HG02981 (cell line): ENCODE measurements around the gene ISG20L2.

Experiments
- ATAC-seq: cut with Tn5 transposase; IDR thresholded peaks from one replicate; pipeline ENCODE4 v1.9.1; 2021; ENCODE audit warnings: mild to moderate bottlenecking, moderate library complexity; ENCODE audit not compliant: unreplicated experiment

ISG20L2 gene

DNA sequence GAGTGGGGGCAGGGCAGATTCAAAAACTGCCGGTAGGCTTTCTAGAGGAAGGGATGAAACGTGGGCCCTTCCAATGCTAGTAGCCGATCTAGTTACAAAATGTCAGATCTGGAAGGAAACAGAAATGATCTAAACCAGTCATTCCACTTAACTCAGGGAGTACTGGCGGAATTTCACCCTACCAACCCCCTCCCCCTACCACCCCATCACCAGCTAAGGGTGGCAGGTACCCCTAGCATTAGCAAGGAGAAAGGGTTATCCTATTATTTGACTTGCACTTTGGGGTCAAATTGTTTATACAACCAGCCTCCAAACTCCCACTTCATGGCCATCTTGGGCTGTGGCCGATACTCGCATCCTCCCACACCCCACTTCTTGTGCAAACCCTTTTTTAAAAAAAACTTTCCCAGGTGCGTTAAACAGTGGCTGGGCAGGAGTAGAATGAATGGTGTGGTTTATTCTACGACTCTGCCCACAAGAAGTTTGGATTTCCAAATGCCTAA, 13.0 kb upstream of the ISG20L2 start:
- ATAC-seq, result no peak

DNA sequence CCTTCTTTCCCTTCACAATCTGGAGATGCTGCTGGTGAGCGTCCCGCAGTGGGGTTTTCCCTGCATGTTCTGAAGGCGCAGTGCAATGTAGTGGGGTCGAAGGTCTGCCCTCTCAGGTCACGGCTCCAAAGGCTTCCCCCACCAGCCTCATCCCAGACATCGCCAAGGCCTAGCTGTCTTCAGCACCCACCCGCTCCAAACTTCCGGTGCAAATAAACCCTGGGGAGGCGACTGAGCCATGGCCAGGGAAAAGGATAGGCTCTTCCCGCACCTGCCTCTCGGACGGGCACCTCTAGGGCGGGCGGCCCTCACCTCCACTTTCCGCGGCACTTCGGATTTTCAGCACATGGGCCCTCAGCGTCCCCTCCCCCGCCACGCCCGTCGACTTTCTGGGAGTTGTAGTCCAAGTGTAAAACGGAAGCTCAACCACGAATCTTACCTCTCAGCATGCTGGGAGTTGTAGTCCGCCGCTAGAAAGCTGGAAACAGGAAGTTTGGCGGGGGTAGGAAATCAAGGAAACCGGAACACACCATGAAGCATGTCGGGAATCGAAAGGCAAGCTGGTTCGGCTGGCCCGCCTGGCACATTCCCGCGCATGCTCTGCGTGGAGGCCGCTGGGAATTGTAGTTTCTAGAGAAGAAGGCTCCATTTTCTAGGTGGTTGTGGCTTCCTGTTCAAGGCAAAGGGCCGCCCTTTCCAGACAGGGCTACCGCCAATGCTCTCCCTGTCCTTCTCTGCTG, 12.3 kb upstream of the ISG20L2 start, which contains the start of gene MRPL24:
Gene MRPL24, minus strand, starts transcription at position 348 of the 740 bp plus-strand sequence. CDS start 2,384 bp downstream, outside the sequence.
- ATAC-seq, result peak; percentile 77

DNA sequence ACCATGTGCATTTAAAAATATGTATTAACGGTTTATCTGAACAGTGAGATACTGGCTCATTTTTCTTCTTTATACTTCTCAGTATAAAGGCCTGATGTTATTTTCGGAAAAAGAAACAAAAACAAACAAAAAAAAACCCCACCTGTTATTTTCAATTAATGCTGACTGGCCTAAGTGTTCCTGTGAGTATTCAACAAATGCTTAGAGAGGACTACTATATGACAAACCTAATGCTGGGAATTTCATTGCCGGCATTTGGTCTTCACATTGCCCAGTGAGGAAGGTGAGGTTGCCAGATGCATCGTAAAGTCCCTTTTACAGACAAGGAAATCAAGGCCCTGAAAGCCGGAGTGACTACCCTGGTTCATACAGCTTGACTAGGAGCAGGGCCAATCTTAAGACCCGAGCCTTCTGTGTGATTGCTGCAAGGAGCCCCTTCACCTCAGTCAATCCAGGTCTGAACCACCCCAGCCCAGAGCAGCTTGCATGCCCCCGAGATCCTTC, 11.7 kb upstream of the ISG20L2 start:
- ATAC-seq, result peak; percentile 3

DNA sequence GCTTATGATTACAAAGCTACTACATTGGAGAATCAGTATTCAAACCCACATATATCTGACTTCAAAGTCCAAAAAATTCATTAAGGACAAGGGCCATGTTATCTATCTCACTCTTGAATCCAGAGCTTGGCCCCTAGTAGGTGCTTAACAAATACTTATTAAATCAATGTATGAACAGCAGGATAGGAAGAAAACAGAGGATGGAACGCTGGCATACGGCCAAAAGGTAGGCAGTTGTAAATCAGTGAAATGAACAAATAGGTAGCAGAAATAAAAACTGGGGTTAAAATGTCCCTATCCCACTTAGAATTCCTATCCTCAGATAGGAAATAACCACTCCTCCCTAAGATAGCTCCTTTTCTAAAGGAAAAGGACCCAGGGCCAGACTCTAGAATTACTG, 10.3 kb upstream of the ISG20L2 start:
- ATAC-seq, result no peak

DNA sequence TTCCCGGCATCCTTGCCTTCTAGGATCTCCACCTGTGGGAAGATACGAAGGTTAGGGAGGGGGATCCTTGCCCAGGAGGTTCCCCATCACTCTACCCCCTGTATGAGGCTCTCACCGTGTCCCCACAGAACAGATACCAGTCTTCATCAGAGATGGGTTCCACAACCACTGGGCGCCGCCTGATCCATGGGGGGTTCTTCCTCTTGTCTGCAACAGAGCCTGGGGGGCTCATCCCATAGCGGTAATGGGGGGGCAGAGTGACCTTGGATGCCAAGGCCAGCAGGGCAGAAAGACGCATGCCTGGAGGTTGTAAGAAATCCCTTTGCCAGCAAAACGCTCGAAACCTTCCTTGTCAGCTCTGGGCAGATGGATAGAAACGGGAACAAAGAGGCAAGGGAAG, 9.8 kb upstream of the ISG20L2 start:
- ATAC-seq, result no peak

DNA sequence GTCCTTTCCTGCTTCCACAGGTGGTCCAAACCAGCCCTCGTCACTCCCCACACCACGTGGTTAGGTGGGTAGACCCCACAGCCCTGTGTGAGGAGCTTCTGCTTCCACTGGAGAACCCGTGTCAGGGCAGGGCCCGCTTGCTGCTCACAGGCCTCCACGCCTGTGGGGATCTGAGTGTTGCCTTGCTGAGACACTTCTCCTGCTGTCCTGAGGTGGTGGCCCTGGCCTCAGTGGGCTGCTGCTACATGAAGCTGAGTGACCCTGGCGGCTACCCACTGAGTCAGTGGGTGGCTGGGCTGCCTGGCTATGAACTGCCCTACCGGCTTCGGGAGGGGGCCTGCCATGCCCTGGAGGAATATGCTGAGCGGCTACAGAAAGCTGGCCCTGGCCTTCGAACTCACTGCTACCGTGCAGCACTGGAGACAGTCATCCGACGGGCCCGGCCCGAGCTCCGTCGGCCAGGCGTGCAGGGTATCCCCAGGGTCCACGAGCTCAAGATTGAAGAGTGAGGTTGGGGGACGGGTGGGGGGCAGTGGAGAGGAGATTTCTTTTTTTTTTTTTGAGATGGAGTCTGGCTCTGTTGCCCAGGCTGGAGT, 5.5 kb upstream of the ISG20L2 start:
- ATAC-seq, result no peak

DNA sequence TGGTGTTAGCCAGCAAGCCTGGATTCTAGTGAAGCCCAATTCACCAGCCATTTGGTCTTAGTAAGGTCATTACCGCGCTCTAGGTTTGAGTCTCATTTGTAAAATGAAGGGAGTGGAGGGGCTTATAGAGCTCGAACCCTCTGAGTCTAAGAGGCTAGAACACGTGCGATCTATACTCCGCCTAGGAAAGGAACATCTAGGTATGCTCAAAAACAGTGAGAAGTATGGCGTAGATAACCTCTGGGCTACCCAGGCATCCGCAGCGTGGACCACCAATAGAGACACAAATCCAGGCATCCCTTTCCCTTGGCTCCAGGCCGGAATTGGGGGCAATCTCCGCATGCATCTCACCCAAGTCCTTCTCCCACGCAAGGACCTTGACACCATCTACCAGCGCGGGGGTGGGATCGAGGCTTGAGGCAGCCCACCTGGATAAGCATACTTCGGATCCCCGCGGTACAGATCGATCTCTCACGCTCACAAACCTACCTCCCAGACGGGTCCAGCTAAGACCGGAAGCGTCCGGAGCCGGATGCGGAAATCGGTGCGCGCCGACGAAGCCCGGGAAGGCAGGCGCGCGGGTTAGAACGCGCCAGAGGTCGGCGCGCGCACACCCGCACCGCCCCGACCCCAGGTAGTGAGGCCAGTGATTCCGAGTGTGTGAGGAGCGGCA, 504 bp downstream of the ISG20L2 start, which contains the start of gene METTL25B:
Gene METTL25B, plus strand, starts transcription at position 544 of the 673 bp plus-strand sequence. CDS start 636 bp downstream, outside the sequence.
- peak; percentile 55 for ATAC-seq

DNA sequence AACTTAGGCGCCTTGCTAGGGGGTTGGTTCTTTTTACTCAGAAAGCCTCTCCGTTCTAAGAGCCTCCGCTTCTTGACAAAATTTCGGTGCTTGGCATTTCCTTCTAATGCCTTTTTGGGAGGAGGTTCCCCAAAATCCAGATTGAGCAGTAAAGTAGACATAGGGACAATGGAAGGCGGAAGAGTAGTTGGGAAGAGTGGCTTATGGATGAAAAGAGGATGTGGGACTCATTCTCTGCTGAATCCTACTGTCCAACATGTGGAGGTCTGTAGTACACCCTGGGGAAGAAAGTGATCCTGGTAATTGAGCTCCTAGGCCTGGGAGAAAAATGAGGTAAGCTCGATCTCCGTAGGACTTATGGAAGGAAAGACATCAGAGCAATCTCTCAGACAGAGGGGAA, 1.1 kb downstream of the ISG20L2 start:
- ATAC-seq, result no peak

DNA sequence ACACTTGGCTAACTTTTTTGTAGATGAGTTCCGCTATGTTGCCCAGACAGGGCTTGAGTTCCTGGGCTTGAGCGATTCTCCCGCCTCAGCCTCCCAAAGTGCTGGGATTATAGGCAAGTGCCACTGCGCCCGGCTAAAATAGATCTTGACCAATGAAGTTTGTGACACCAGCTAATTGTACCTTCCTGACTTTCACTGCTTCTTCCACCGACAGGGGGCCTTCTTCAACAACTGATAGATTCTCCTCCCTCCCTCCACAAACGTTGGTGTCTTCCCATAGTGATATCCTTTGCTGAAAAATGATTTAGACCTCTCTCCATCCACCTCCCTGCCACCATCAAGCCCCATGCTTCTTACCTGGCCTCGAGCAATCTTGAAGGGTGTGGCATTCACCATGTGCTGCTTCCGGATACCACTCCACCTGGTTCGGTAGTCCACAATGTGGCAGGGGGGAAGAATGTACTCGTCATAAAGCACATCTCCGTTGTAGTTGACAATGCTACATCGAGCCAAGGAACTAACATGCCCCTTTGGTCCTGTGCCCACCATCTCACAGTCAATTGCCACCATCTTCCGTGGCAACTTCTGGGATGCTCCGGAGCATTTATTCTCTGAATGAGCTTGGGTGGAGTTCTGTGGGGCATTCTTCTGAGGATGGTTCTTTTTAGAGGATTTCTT, 1.9 kb downstream of the ISG20L2 start:
- no peak for ATAC-seq

DNA sequence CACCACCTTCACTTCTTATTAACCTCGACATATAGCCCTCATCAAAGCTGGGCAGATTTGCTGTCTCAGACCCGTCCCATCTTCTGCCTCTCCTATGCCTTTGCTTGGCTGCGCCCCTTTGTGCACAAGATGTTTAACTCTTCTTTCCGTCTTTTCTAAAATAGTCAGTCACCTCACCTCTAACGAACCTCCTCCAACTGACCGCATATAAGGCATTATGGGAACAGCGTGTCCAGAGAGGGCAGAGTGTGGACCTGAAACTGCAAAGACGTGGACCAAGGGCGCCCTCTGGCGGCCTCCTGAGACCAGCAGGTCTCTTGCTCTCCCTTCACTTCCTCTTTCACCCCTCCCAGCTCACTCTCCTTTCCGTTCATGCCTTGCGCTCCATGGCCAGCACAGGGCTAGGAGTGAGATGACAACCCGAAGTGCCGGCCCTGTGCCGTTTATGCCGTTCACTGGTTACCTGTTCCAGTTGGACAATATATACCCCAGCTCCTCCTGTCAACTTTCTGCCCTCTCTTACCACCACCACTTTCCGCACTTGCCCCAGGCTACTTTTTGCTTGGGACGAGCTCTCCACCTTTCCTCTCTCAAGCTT, 2.8 kb downstream of the ISG20L2 start:
- no peak for ATAC-seq

DNA sequence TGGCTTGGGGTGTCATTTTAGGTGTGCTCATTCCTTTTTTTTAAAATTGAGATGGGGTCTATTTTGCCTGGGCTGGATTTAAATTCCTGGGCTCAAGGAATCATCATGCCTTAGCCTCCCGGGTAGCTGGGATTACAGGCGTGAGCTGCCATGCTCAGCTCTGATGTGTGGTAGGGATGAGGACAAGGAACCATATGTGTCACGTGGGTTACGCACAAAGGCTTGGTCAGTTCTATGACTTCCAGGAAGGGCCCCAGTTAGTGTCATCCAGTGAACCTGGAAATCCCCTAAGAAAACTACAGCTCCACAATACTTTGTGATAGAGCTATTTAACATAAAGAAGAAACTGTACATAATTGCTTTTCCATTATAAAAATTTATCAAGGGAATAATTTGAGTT, 7.0 kb downstream of the ISG20L2 start:
- ATAC-seq, result no peak

DNA sequence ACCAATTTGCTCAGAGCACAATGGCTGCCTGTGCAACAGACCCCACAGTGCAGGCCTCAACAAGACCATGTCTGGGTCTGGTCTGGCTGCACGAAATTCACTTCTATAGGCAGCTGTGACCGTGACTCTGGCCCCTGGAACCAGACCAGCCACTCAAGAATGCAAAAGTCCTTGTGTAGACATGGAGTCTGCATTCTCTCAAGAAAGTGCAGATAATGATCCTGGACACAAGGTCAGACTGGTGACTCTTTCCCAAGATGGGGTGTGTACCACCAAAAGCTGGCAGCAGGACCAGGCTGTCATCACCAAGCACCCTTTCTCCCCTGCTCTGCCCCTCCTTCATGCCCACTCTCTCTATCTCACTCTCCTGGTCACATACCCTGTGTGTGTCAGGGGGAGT, 7.4 kb downstream of the ISG20L2 start:
- no peak for ATAC-seq

DNA sequence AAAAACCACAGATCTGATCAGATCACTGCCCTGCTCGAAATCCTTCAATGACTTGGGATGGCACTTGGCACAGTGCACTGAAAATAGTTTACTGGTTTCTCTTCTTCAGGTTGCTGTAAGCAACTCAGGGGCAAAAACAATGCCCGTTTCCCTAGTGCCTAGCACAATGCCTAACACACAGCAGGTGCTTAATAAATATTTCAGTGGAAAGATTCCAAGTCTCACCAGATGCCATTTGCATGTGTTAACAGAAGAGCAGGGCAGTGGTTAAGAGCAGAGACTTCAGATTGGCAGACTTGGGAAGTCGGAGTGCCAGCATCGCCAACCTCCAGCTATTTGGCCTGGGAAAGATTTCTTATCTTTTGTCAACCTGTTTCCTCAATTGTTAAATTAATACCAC, 11.2 kb downstream of the ISG20L2 start:
- ATAC-seq, result no peak

DNA sequence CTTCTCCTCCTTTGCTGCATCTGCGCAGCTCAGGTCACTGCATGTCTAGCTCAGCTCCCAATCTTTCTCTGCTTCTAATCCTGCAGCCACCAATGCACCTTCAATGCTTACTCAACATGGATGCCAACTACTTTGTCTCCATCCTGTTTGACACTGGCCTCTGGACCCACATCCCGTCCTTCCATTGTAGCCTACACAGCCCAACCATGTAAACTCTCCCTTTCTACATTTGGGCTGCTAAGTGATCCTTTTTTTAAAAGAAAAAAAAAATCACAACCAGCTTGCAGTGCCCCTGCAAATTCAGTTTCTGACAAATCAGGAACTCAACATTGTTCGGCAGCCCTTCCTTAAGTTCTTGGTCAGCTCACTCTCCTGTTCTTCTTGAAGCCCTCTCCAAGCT, 13.7 kb downstream of the ISG20L2 start:
- ATAC-seq, result no peak

DNA sequence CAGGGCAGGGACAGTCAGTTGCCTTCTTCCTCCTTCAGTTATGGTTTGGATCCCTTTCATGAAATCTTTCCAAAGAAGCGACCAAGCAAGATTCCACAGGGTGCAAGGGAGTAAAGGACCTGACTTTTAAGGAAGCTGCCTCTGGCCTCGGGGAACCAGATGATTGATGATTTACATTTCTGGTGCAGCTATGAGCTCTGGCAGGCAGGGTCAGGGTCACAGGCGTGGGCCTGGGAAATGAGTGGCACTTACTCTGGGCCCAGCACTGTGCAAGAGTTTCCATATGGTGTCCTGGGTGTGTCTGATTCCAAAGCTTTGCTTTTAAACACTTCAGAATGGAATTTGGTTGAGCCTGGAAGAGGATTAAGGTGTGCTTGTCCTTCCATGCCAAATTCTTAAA, 15.9 kb downstream of the ISG20L2 start:
- ATAC-seq, result no peak

DNA sequence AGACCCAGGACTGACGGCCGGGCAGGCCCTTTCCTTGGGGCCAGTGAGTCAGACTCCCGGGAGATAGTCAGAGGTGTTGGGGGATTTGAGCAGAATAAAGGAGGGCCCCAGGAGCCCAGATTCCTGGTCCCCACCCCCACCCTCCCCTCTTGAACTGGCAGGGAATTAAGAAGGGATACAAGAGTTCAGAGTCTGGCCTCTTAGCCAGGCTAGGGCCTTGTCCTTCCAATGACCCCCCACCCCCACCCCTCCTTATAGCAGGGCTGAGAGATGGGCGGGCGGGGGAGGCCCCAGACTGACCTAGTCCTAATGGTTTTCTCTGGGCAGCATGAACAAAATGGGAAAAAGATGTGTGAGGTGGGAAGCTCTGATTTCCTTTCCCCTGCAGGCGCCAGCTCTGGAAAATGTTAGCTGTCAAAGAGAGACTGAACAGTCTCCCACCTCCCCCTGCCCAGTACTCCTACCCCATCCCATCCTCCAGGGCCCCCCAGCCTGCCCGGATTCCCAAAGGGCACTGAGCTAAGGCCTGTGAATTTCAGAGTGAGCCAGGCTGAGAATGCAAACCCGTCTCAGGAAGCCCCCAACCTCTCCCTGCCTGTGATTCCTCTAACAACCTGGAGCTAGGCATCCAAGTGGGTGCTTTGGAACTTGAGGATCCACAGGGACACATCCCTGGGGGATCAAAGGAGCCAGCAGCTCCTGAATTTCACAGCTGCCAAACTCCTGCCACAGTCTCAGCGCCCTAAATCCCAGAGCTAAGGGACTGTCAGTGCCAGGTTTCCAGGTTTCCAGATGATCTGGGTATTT, 17.4 kb downstream of the ISG20L2 start:
- no peak for ATAC-seq

DNA sequence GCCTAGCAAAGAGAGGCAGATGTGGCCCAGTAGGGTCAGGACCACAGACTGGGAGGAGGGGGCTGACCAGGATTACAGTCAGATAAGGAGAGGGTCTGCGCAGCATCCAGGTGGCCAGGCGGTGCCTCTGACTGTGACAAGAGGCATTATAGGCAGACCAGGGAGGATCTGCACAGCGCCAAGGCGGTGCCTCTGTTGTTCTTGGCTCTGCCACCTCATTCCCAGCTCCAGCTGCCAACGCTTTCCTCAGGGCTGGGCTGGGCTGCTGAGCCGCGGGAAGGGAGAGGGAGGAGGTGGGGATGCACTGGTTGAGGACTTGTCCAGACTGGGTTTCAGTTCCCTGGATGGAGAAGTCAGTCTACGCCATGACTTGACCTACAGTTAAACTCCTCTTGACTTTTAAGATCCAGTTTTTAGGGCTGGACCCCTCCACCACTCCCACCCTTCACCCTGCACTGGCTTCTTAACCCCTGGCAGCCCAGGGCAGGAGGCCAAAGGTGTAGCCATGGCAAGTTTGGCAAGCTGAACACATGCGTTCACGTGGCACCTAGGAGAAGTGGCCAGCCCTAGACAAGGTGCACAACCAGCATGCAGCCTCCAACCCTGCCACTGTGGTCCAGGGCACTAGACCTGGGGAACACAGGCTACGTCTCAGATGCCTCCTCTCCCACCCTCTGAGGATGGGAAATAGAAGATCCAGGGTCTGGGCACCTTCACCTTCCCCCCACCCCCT, 18.6 kb downstream of the ISG20L2 start:
- ATAC-seq, result no peak

DNA sequence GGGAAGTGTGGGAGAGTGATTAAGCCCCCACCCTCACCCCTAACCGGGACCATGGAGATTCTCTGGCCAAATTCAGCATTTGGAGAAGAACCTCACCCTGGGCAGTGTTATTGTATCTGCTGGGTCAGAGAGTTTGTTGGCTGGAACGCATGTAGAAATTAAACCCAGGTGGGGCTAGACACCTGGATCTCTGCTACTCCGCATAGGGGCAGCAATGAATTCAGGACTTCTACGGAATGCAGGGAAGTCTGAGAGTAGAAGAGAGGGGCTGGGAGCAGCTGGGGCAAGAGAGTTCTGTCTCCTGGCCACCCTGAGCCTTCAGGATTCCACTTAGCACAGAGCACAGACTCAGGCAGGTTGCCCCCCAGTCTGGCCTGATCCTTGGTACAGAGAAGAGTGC, 19.5 kb downstream of the ISG20L2 start:
- no peak for ATAC-seq

DNA sequence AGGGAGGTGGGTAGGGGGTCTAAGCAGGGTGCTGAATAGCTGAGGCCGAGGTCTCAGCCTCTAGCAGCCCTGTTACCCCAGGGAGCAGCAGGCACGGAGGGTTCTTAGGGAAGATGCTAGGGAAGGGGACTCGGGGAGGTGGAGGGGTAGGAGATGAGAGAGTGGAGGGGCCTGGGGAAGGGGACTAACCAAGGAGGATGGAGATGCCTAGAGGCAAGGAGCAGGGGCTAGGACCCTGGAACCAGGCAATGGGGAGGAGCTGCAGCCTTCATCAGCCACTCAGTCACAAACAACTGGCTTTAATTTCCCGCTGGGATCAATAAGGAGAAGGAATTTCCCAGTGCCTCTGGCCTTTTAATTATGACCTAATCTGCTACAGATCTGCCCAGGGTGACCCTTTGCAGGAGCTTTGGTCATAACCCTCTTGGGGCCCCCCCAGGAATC, 20.3 kb downstream of the ISG20L2 start:
- ATAC-seq, result no peak
